Dedifferentiated amniotic fluid mesenchymal stem cell (primary cell): ENCODE measurements around the gene INPP4B.

Experiments used
- DNase-seq: peaks from one replicate; pipeline ENCODE4 v3.0.0-alpha.2; 2016; ENCODE audit errors: extremely low spot score

INPP4B gene

DNA sequence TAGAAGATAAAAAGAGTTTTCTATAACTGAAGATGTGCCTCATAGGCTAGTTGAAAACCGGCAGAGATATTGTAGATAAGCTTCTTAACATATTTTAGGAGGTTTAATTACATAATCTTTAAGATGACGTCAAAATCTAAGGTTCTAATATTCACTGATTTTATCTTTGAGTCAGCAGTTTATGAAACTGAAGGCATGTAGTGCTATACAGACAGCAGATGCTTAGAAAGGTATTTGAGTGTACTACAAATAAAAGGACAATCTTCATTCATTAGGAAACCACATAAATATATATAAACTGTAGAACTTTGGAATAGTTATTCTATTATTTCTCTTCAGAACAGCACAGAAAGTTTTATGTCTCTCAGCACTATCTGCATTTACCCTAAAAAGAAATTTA lies 704.9 kb downstream of the INPP4B start:
- DNase-seq, result no peak

DNA sequence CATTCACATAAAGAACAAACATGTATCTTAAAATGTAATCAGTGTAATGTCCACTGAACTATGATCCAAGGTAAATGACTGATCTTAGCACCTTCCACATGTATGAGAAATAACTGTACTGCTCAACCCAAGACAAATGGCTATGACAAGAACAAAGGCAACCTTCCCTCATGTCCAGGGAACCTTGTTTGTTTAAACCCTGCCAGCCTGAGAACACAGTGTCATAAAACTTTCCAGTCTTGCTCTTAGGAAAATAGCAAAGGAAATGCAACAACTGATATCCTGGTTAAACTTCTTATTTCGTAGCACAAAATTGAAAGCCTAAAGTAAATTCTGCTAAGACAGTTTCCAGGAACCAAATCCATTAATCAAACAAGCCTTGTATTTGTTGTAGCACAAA lies 715.4 kb downstream of the INPP4B start:
- no peak for DNase-seq

DNA sequence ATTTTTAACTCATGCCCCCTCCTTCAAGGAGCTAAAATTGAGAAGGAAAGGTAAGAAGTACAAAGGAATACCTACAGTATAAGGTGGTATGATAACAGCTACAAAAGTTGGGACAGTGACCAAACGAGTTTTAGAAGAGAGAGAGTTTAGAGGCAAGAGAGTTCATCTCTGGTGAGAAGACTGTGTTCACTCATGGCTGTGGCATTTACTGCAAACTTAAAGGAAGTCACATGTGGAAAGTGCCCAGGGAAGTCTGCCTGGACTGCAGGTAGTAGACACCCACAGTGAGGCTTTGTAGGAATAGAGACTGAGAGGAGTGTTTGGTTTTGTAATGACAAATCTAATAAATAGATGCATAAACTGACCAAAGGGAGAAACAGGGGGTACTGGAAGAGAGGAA lies 716.2 kb downstream of the INPP4B start:
- no peak for DNase-seq

DNA sequence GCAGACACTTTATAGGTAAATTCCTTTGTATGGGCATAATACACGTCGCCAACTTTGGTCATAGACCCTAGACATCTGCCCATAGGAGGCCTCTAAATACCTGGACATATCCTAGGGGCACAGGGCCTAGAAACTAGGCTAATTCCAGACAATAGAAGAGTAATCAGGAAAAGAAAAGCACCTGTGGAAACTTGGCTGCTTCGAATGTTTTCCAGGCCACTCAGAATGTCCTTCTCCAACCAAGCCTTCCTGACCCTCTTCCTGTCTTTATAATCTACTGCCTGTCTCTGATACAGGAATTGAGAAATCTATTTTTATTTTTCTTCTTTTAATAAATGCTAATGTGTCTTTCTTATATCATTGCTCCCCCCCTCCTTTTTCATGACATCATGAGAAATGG lies 716.6 kb downstream of the INPP4B start:
- DNase-seq, result no peak

DNA sequence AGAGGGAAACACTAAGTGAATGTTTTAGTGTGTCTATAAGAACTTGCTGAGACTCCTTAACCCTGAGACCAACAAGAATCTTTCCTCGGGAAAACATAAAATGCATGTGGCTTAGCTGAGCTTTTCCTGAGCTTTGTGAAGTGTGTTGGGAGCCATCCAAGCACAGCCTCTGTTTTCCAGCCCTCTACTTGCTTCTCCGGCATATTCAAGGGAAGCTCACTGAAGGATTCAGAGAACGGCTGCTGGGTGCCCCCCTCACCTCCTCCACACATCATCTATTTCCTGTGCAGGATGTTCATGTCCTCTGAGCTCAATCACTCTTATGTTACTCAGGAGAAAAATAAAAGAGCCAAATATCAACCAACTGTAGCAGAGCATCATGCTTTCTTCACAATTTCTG lies 717.6 kb downstream of the INPP4B start:
- no peak for DNase-seq

DNA sequence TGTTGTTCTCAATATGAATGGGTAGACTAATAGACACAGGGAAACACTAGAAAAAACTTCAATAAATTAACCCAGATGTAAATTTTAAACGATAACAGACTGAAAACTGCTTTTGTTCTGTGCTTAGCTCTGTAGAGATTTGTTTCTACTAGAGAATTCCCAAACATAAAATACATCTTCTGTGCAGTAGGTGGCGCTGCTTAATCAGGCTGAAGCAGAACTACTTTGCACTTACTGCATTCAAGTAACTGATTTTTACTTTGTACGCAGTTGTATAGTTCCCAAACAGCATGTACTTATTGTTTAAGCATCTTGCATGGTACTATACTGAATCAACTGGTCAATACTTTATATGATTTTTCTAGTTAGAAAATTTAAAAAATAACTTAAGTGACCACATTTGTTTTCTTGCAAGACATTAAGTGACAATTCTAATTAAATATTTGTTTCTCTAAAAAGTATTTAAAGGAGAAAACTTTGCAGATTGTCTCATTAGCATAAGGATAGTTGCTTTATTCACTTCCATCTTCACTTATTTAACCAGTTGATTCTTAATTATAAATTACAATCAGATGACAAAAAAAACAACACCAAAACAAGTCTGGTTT lies 719.1 kb downstream of the INPP4B start:
- DNase-seq, result peak; percentile 73

DNA sequence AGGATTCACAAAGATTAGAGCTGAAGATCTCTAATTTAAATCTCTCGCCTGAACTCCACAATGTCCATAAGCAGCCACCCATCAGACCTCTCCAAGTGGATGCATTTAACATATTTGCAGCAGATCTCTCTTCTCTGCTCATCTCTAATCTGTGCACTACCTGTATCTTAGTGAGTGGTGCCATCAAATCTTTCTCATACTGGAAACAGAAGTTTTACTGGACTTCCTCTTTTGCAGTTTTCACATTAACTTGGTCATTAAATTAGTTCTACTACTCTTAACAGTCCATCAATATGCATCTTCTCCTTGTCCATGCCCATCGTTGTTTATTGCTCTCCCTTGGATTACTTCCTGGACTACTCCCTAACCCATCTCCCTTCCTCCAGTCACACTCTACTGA lies 721.2 kb downstream of the INPP4B start:
- no peak for DNase-seq

DNA sequence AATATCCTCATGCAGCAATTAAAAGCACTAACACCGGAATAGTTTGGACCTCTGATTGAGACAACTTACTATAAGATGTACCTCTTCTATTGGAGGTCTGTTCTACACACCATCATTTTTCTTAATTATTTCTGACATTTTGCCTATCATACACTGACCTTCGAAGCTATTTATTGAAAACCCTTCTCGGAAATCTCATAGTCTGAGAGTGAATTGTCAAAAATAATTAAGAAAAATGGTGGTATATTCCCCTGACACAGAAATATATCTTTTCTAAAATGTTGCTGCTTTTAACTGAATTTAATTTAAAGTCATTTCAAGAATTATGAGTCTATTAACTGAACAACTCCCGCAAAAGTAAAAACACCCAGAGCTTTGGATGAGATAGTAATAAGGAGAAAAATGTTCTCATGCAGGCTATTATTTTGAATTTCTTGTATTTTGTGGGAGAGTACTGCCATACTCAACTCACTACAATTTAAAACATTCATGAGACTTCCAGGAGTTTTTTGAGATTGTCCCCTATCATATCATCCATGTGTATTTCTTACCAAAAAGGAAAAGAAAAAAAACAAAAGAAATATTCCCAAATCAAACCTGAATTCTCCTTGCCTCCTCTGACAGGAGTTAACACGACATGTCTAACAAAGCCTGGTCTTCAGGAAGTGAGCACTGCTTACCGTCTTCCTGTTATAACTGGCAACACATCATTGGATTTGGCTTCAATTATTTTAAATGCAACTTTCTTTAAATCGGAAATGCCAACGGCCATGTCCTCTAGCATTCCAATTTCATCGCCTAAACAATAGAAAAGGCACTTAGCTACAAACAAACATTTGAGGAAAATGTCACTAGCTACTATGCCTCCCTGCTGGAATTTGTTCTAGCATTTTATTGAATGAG lies 724.4 kb downstream of the INPP4B start:
- DNase-seq, result no peak

DNA sequence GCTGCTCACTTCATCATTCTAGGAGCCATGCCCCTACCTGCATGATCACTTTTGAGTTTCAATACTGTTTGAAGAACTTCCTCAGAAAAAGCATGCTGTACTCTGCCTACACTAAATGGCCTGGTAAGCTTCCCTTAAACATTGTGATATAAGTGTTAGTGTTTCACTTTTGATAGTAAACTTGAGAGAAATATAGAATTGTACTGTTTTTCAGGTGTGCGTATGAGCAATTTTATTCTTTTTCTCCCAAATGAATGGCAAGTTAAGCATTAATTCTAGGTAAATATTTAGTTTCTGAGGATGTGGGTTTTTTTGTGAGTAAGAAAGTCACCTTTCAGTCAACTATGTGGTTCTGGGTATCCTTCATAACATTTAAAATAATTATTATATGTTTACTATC lies 725.2 kb downstream of the INPP4B start:
- DNase-seq, result no peak

DNA sequence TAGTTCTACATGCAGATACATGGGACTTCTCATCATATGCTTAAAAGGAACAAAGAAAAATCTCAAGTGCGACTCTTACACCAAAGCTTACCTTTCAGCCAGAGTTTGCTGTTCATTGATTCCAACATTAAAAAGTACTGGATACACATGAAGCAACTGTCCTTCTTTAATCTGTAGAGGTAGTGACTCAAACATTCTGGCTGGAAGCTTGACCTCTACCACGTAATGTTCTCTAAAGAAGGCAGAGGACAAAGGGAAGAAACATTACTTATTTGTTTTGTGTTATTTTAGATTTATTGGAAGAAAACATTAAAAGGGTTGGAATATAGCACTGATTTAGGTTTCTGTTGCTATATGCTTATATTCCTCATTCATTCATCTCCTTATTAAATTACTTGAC lies 733.6 kb downstream of the INPP4B start:
- no peak for DNase-seq

DNA sequence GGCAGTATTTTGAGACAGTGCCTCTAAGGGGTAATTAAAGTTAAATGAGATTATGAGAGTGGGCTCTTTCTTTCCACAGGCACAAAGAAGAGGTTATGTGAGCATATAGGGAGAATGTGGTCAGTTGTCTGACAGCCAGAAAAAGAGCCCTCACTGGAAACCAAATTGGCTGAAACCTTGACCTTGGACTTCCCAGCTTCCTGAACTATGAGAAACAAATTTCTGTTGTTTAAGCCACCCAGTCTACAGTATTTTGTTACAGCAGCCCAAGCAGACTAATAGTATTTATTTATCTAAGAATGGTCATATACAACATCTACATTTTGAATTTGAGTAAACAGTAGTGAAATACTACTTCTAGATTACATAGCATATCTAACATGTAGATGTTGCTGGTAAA lies 736.0 kb downstream of the INPP4B start:
- DNase-seq, result no peak

DNA sequence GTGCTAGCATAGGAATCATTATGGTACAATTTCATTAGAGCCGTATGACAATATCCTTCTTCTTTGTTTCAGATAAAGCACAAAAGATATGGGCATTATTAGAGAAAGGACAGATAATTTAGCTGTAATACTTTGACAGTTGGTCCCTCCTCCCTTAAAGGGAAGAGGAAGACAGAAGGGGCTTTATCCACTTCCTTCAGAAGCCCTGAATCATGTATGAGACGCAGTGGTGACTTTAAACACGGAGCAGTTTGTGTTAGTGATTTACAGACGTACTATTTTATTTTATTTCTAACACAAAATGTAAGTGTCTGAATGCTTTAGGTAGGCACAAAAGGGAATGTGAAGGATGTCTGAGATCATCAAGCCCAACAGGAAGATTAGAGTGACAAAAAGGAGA lies 742.1 kb downstream of the INPP4B start:
- DNase-seq, result no peak

DNA sequence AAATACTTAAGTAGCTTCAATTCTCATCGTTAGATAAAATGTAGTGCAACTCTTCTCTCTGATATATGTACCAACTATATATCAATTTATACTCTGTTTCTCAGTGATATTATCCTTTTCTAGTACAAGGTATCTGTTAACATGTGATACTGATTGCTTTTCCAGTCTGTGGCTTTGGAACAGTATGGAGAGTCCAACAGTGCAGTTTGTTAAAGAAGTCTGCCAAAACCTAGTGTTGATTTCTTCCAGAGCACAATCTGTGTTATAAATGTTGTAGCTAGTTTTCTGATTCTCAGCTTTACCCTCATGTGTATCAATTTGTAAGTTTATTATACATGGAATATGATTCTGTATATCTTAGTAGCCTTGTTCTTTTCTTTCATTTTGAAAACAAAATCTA lies 744.7 kb downstream of the INPP4B start:
- no peak for DNase-seq

DNA sequence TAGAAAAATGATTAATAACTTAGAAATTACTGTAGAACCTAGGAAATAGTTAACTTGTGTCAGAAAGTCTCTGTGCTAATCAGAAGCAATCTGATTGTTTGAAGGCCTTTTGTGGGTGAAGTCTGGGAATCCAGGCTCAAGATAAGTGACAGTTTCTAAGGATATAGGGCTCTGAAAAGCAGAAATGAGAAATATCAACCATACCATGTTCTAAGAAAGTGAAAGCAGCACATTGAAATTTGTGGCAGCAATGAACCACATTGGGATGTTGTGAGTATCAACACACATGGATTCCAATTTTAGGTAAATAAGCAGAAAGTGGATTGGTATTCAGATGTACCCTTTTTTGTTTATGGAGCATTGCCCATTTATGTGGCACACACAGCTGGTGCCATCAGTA lies 745.2 kb downstream of the INPP4B start:
- no peak for DNase-seq

DNA sequence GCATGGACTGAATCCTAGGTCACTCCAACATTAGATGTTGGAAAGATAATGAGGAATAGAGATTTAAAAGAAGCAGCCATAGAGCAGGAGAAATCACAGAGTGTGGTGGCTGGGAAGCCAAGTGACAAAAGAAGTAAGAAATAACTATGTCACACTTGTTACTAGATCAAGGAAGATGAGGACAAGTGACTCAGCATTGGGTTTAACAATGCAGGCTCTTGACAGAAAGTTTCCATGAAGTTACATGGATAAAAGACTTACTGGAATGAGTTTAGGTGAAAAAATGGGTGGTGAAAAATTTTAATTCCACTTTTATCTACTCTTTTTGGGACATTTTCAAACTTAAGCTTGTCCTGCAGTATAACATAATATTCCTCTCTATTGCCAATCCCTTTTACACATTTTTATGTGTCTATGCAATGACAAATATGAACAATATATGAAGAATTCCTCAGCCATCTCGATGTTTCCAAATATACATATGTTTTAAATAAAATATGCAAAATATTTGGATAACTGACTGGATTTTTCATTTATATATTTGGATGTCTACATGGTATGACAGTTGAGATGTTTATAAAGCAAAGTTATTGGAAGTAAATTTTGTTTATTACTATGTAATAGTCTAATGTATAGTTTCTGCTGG lies 747.1 kb downstream of the INPP4B start:
- DNase-seq, result no peak

DNA sequence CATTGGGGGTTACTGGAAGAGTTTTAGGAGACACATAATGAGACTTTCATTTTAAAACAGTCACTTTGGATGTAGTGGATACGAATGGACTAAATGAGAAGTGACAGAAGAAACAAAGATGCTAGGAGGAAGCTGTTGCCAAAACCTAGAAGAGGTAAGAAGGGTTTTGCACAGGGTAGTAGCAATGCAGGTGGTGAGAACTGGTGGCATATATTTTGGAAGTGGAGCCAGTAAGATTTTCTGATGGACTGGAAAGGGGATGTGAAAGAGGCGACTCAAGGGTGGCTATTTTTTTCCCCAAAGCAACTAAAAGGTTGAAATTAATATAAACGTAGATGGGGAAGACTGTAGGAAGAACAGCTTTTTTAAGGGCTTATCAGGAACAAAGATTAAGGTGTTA lies 747.7 kb downstream of the INPP4B start:
- no peak for DNase-seq

DNA sequence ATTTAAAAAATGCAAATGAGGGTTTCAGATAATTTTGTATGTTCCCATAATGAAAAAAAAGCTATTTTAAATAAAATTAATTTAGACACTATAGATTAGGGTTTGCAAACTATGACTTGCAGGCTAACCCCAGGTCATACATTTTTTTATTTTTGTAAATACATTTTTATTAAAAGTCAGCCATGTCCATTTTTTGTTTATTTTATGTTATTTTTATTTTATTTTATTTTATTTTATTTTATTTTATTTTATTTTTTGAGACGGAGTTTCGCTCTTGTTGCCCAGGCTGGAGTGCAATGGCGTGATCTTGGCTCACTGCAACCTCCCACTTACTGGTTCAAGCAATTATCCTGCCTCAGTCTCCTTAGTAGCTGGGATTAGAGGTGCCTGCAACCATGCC lies 749.1 kb downstream of the INPP4B start:
- no peak for DNase-seq

DNA sequence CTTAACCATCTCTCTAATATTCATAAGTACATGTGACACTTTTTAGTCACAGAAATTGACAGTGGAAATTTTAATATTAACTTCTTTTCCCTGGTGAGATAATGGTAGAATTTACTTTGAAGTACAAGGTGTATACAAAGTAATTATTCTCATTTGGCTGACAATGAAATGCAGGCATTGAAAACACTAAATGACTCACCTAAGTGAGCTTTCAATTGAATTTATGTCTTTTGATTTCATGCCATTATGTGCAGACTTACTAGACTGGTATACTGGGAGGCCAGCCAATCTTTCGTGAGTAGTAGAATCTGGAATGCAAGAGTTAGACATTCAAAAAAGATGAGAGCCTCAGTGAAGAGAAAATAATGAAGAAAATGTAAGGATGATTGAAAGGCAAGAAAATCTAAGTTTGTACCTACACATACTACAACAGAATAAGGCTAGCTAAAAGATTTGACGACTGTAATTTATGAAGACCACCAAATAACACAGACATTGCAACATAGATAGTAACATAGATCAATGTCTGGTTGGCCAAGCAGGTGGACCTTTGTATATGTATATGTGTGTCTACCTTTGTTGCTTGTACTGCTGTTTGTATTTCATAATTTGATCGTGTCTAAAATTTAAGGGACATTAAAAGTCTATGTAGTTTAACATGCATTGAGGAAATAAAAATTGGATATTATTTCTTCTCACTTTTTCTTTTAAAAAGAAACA lies 750.1 kb downstream of the INPP4B start:
- DNase-seq, result peak; percentile 95

DNA sequence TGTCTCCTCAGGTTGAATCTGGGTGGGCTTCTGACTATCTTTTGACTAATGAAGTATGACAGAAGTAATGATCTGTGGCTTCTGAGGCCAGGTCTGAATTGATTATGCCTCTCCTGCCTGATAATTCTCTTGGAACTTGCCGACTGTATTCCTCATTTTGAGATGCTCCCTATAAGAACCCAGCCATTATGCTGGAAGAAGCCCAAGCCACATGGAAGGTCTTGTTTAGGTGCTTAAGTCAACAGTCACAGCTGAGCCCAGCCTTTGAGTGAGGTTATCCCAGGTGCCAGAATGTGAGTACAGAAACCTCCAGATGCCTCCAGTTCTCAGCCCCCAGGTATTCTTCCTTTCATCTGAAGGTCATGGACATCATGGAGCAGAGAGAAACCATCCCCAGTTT lies 753.2 kb downstream of the INPP4B start:
- DNase-seq, result no peak

DNA sequence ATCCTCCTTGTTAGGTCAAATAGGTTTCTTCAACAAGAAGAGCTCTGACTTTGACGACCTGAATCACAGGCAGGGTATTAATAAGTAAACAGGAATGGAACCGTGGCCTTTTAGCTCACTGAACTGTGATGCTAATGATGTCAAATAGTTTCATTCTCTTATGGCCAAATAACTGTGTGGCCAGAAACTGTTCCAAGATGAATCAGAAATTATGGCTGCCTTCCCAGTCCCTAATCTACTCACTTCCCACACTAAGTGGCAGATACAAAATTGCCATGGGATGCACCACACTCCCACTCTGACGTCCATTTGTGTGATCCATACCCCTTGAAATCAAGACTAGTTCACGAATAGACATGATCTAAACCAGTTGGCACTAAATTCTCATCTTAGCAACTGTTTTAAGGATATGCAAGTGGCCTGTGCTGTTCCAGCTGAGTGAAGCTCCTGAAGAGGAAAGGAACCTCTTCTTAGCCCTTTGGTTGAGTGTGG lies 754.4 kb downstream of the INPP4B start:
- no peak for DNase-seq

DNA sequence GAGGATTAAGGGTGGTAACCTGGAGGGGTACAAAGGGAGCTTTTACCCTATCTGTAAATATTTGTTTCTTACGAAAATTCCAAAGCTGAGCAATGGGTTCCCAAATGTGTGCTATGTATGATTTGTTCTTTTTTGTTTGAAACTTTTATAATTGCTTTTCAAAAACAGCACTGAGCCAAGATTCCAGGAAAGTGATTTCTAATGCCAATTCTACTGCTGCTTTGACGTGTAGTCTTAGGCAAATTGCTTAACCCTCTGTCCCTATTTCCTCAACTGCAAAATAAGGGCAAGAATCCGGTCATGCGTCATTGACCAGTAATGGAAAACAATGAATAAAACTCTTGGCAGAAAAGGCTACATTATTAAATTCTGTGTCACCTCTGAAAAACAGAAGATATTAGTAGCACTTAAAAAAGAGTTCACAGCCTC lies 755.0 kb downstream of the INPP4B start:
- DNase-seq, result no peak

DNA sequence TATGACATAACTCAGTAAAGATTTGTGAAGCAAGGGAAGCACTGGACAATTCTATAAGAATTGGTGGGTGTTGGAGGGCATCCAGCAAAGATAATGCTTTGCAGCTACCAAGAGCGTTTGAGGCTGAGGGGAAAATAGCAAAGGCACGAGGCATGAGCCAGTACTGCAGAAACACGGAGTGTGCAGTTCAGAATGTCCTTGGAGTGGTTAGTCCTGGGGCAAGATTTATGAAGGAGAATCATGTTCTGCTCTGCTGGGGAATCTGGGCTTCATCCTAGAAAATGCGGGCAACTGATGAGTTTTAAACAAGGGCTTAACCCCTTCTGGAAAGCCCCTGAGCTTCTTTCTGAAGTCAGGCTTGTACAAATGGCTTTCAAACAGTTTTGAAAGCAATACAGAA lies 757.2 kb downstream of the INPP4B start:
- no peak for DNase-seq
